Measurements from ENCODE around the gene STAM. TPM values are rescaled to one million over a fixed set of nuclear protein-coding genes. Genes with fewer than 3 reads are reported as not detected.
A peak's percentile ranks its signal among the peaks of the same experiment; 100 is the strongest.

The STAM gene
- total and polyA plus RNA-seq, 10 of the 15 experiments (the other 5 are each of a cell fraction or from before 2014, with no cell fraction given): 8.8 to 15.9 (median 14.4) TPM

GRCh38 chr10:17649052-17649451 lies 5.1 kb downstream of the STAM start:
- POLR2A ChIA-PET: interaction anchor here (1.4 kb wide), 1 partner anchor 34 kb away, joined by 4 read pairs; no protein-coding TSS in a partner anchor
- BruUV-seq (replicated peaks): no TSS peak
- no peak overlapping the region for H3K4me3 ChIP-seq

More at GRCh38 chr10:17649052-17649451, 5.1 kb downstream of the STAM start:
- H2AFZ ChIP-seq (ENCODE audit: control insufficient read depth, low read depth, low read length): no peak overlapping the region
- 94% methylated on average over 4 of the region's 4 CpGs for WGBS (ENCODE audit: insufficient coverage, insufficient replicate concordance, low lambda C conversion rate, missing lambda C conversion rate)
- in situ Hi-C loops (cut with MboI) (no loop called here), intact Hi-C loops (cut with micrococcal nuclease; ENCODE audit: unreplicated experiment) (no loop called here)
- FAIRE-seq (no peak), DNase-seq (ENCODE audit: low read depth, low spot score) (no peak), ATAC-seq (no peak)
- SMC1A ChIA-PET (ENCODE audit: uncharacterized antibody, unreplicated experiment): interaction anchor here (0.9 to 2.7 kb wide), 6 partner anchors 10 to 27 kb away, joined by 3 to 12 read pairs (median 4); no protein-coding TSS in a partner anchor
- H3K4me2 ChIP-seq (ENCODE audit: control insufficient read depth, insufficient read depth): no peak overlapping the region
- RAD21 ChIA-PET (ENCODE audit: unreplicated experiment): interaction anchor here (1.3 kb wide), 1 partner anchor 10 kb away, joined by 3 read pairs; no protein-coding TSS in a partner anchor
- no peaks in the 10 kb centered on the region for H3K27me3 ChIP-seq (replicated peaks in 1 of 2; ENCODE audit: control insufficient read depth in 2 of 2, insufficient read depth in 2 of 2, low read length in 1 of 2)
- H3K9me3 ChIP-seq (replicated peaks; ENCODE audit: control insufficient read depth, insufficient read depth, low read length): peaks cover 18% of the 10 kb centered on the region
- no peak for TF ChIP-seq CUX1 (IDR thresholded peaks at IDR 0.05; ENCODE audit: insufficient replicate concordance, low read depth, low read length)
- TF ChIP-seq GATAD2B (conservative IDR thresholded peaks at IDR 0.05; ENCODE audit: low read depth): no peak
- TF ChIP-seq CHD4 (IDR thresholded peaks at IDR 0.05): no peak
- no peak for TF ChIP-seq TCF7 (IDR thresholded peaks at IDR 0.05; ENCODE audit: borderline replicate concordance)
- TF ChIP-seq ETV6 (conservative IDR thresholded peaks at IDR 0.05 in 1 of 2, IDR thresholded peaks at IDR 0.05 in 1 of 2; ENCODE audit: borderline replicate concordance in 1 of 2, low read depth in 1 of 2): no peak
- TF ChIP-seq POLR2AphosphoS5 (IDR thresholded peaks at IDR 0.05; ENCODE audit: low read length): no peak
- no peak for TF ChIP-seq CHD2 (IDR thresholded peaks at IDR 0.05; ENCODE audit: borderline replicate concordance, low read depth, low read length)
- no peak for TF ChIP-seq RUNX3 (IDR thresholded peaks at IDR 0.05; ENCODE audit: low read length)
- TF ChIP-seq YBX1 (IDR thresholded peaks at IDR 0.05): no peak
- TF ChIP-seq ZBTB11 (CRISPR knock-in tag; IDR thresholded peaks at IDR 0.05): no peak
- CTCF ChIA-PET: interaction anchor here (0.9 to 1.8 kb wide), 3 partner anchors 10 to 50 kb away, joined by 3 to 4 read pairs (median 3); no protein-coding TSS in a partner anchor
- H3K4me1 ChIP-seq (ENCODE audit: control insufficient read depth, insufficient read depth, low read length): peaks cover 5% of the 10 kb centered on the region; the same call in 1 of the 2 replicates
- H3K27ac ChIP-seq (ENCODE audit: control insufficient read depth, insufficient read depth): 0 out of 2 replicates have a peak overlapping the region, but pooled peaks have one; percentile 28
- no peak overlapping the region for H3K9ac ChIP-seq (ENCODE audit: control insufficient read depth, insufficient read depth, low read length)
- H3K79me2 ChIP-seq (ENCODE audit: control insufficient read depth, insufficient read depth, low read length): peaks cover 79% of the 10 kb centered on the region
- 0 out of 4 replicates have a peak, but pooled peaks cover 0 to 4% of the 10 kb centered on the region in 2 experiments for H3K36me3 ChIP-seq (ENCODE audit: control insufficient read depth in 2 of 2, insufficient read depth in 2 of 2, low read length in 1 of 2)
- H4K20me1 ChIP-seq (ENCODE audit: control insufficient read depth, insufficient read depth): no peaks in the 10 kb centered on the region
